HepG2 (cell line): Measurements from ENCODE around the gene NEIL1. TPM values are rescaled to one million over a fixed set of nuclear protein-coding genes. Genes with fewer than 3 reads are reported as not detected.
A peak's percentile ranks its signal among the peaks of the same experiment; 100 is the strongest.

Source experiments
- BORCS8-MEF2B ChIP-seq: sonication (generic); formaldehyde crosslinking; IDR thresholded peaks from 2 replicates; pipeline ENCODE4 v1.8.0; 2022; ENCODE audit warnings: mild to moderate bottlenecking, missing genetic modification reagents
- HNRNPH1 ChIP-seq: fragments of 200-400 bp; formaldehyde crosslinking; optimal IDR thresholded peaks from 2 replicates; pipeline ENCODE3; 2017; ENCODE audit warnings: mild to moderate bottlenecking, low read depth, low read length
- TBX2 ChIP-seq: sonication (generic); formaldehyde crosslinking; IDR thresholded peaks from 2 replicates; pipeline ENCODE4 v1.5.0; 2020; ENCODE audit warnings: missing genetic modification reagents, mild to moderate bottlenecking, borderline replicate concordance
- ZEB1 ChIP-seq: IDR thresholded peaks from 2 replicates; pipeline ENCODE4 v1.6.1; 2012; ENCODE audit warnings: mild to moderate bottlenecking, low read depth, inconsistent platforms; ENCODE audit not compliant: insufficient replicate concordance
- ZFYVE20 ChIP-seq: sonication (generic); formaldehyde crosslinking; IDR thresholded peaks from 2 replicates; pipeline ENCODE4 v1.8.0; 2023; ENCODE audit warnings: low read depth, mild to moderate bottlenecking, moderate library complexity, missing genetic modification reagents, borderline replicate concordance
- ZNF20 ChIP-seq: sonication (generic); formaldehyde crosslinking; IDR thresholded peaks from 2 replicates; pipeline ENCODE4 v1.4.0; 2020; ENCODE audit warnings: mild to moderate bottlenecking, moderate library complexity, missing genetic modification reagents
- ZNF296 ChIP-seq: sonication (generic); formaldehyde crosslinking; conservative IDR thresholded peaks from 2 replicates; pipeline ENCODE4 v1.5.0; 2020; ENCODE audit warnings: mild to moderate bottlenecking, missing genetic modification reagents
- ZNF446 ChIP-seq: sonication (generic); formaldehyde crosslinking; IDR thresholded peaks from 2 replicates; pipeline ENCODE4 v1.5.0; 2020; ENCODE audit warnings: mild to moderate bottlenecking, missing genetic modification reagents
- ZNF761 ChIP-seq: sonication (generic); formaldehyde crosslinking; conservative IDR thresholded peaks from 2 replicates; pipeline ENCODE4 v1.4.0; 2020; ENCODE audit warnings: mild to moderate bottlenecking, missing genetic modification reagents
- ZNF780A ChIP-seq: sonication (generic); formaldehyde crosslinking; IDR thresholded peaks from 2 replicates; pipeline ENCODE4 v1.8.0; 2022; ENCODE audit warnings: mild to moderate bottlenecking, missing genetic modification reagents, moderate library complexity
- polyA plus RNA-seq, 8 experiments: library from polyadenylated mRNA; depleted of rRNA in 3 of 8; stranded (reverse) in 7 of 8; unstranded in 1 of 8; fragments of >200 nt; fragmentation: Illumina TruSeq in 4 of 8; extraction: Trizol in 4 of 8; gene quantifications; 2 replicates each; pipeline versions ENCODE4 v1.2.1 to v1.2.3, GENCODE V29; 2011 to 2016; ENCODE audit warnings: low read depth in 4 of 8, missing spikeins in 1 of 8, mixed read lengths in 1 of 8; ENCODE audit not compliant: insufficient read depth in 1 of 8
- total RNA-seq, 5 experiments: library from RNA; depleted of rRNA; stranded (reverse); fragments of >200 nt; fragmentation: Illumina TruSeq; extraction: Trizol; gene quantifications; 2 replicates each; pipeline ENCODE4 v1.2.3, GENCODE V29; 2016; ENCODE audit warnings: low read depth in 1 of 5
- TF ChIP-seq, protein P1 (sequence below): sonication (generic); formaldehyde crosslinking; IDR thresholded peaks from 2 replicates; pipeline ENCODE4; 2020; ENCODE audit warnings: missing genetic modification reagents, mild to moderate bottlenecking, borderline replicate concordance
- TF ChIP-seq, protein P2 (sequence below): sonication (generic); formaldehyde crosslinking; IDR thresholded peaks from 2 replicates; pipeline ENCODE4 v1.5.1; 2020; ENCODE audit warnings: mild to moderate bottlenecking, missing genetic modification reagents, borderline replicate concordance
- TF ChIP-seq, protein P3 (sequence below): sonication (generic); formaldehyde crosslinking; IDR thresholded peaks from 2 replicates; pipeline ENCODE4 v1.9.0; 2022; ENCODE audit warnings: missing genetic modification reagents, mild to moderate bottlenecking, borderline replicate concordance
- TF ChIP-seq, protein P4 (sequence below): IDR thresholded peaks from 2 replicates; pipeline ENCODE4 v1.6.1; 2016; ENCODE audit warnings: low read depth
- TF ChIP-seq, protein P5 (sequence below): sonication (generic); formaldehyde crosslinking; IDR thresholded peaks from 2 replicates; pipeline ENCODE4 v1.5.1; 2020; ENCODE audit warnings: missing genetic modification reagents, mild to moderate bottlenecking, borderline replicate concordance
- TF ChIP-seq, protein P6 (sequence below): sonication (generic); formaldehyde crosslinking; IDR thresholded peaks from 2 replicates; pipeline ENCODE4 v1.5.0; 2020; ENCODE audit warnings: mild to moderate bottlenecking, missing genetic modification reagents, borderline replicate concordance

NEIL1 gene
- total and polyA plus RNA-seq, 2 of the 13 experiments (the other 11 are each of a cell fraction or from before 2014, with no cell fraction given) = 10.4 to 15.5 TPM

DNA sequence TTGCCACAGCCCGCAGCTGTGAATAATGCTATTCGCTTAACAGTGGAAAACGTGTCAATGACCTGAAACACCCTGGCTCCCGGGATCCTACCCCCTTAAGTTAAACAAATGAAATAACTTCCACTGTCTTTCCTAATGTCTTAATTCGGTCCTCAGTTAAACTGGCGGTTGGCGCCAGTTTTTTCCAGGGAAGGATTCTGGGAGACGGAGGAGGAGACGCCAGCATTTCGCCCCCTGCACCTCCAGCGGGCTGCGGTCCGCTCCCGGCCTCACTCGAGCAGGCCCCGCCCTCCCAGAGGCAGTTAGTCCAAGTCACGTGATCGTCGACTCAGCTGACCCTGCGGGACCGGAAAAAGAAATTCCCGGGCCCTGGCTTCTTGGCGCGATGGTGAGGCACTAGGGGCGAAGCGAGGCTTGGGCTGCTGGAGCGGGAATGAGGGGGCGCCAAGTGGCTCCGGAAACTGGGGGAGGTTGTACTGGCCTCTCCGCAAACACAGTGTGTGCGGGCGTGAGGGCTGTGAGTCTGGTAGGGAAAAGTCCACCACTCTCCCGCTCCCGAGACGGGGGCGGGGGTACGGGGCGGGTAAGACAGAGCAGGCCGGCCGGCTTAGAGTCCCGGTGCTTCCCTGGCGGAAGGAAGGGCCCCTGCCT is 11.0 kb upstream of the NEIL1 start, which contains the start of gene COMMD4 (continued):
- TF ChIP-seq, protein P1, sequence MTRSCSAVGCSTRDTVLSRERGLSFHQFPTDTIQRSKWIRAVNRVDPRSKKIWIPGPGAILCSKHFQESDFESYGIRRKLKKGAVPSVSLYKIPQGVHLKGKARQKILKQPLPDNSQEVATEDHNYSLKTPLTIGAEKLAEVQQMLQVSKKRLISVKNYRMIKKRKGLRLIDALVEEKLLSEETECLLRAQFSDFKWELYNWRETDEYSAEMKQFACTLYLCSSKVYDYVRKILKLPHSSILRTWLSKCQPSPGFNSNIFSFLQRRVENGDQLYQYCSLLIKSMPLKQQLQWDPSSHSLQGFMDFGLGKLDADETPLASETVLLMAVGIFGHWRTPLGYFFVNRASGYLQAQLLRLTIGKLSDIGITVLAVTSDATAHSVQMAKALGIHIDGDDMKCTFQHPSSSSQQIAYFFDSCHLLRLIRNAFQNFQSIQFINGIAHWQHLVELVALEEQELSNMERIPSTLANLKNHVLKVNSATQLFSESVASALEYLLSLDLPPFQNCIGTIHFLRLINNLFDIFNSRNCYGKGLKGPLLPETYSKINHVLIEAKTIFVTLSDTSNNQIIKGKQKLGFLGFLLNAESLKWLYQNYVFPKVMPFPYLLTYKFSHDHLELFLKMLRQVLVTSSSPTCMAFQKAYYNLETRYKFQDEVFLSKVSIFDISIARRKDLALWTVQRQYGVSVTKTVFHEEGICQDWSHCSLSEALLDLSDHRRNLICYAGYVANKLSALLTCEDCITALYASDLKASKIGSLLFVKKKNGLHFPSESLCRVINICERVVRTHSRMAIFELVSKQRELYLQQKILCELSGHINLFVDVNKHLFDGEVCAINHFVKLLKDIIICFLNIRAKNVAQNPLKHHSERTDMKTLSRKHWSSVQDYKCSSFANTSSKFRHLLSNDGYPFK (CRISPR knock-in tag) = peak; percentile 79; the same call in 1 of the 2 replicates
- no peak; the same call in 1 of the 2 replicates for TF ChIP-seq ZNF761 (CRISPR knock-in tag)
- peak; percentile 72; the same call in 1 of the 2 replicates for TF ChIP-seq BORCS8-MEF2B
- TF ChIP-seq, protein P2, sequence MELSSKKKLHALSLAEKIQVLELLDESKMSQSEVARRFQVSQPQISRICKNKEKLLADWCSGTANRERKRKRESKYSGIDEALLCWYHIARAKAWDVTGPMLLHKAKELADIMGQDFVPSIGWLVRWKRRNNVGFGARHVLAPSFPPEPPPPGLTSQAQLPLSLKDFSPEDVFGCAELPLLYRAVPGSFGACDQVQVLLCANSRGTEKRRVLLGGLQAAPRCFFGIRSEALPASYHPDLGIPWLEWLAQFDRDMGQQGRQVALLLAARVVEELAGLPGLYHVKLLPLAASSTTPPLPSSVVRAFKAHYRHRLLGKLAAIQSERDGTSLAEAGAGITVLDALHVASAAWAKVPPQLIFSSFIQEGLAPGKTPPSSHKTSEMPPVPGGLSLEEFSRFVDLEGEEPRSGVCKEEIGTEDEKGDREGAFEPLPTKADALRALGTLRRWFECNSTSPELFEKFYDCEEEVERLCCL = no peak
- TF ChIP-seq ZNF20 (CRISPR knock-in tag) = no peak
- TF ChIP-seq ZNF296 = no peak
- TF ChIP-seq, protein P3, sequence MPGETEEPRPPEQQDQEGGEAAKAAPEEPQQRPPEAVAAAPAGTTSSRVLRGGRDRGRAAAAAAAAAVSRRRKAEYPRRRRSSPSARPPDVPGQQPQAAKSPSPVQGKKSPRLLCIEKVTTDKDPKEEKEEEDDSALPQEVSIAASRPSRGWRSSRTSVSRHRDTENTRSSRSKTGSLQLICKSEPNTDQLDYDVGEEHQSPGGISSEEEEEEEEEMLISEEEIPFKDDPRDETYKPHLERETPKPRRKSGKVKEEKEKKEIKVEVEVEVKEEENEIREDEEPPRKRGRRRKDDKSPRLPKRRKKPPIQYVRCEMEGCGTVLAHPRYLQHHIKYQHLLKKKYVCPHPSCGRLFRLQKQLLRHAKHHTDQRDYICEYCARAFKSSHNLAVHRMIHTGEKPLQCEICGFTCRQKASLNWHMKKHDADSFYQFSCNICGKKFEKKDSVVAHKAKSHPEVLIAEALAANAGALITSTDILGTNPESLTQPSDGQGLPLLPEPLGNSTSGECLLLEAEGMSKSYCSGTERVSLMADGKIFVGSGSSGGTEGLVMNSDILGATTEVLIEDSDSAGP = peak; percentile 81
- no peak for TF ChIP-seq ZNF446 (CRISPR knock-in tag)
- TF ChIP-seq HNRNPH1 = no peak
- no peak for TF ChIP-seq ZFYVE20
- TF ChIP-seq TBX2 (CRISPR knock-in tag) = peak; percentile 68
- TF ChIP-seq ZEB1 = no peak
- TF ChIP-seq, protein P4, sequence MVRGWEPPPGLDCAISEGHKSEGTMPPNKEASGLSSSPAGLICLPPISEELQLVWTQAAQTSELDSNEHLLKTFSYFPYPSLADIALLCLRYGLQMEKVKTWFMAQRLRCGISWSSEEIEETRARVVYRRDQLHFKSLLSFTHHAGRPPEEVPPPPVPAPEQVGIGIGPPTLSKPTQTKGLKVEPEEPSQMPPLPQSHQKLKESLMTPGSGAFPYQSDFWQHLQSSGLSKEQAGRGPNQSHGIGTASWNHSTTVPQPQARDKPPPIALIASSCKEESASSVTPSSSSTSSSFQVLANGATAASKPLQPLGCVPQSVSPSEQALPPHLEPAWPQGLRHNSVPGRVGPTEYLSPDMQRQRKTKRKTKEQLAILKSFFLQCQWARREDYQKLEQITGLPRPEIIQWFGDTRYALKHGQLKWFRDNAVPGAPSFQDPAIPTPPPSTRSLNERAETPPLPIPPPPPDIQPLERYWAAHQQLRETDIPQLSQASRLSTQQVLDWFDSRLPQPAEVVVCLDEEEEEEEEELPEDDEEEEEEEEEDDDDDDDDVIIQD (CRISPR knock-in tag) = peak; percentile 52; the same call in 1 of the 2 replicates
- TF ChIP-seq, protein P5, sequence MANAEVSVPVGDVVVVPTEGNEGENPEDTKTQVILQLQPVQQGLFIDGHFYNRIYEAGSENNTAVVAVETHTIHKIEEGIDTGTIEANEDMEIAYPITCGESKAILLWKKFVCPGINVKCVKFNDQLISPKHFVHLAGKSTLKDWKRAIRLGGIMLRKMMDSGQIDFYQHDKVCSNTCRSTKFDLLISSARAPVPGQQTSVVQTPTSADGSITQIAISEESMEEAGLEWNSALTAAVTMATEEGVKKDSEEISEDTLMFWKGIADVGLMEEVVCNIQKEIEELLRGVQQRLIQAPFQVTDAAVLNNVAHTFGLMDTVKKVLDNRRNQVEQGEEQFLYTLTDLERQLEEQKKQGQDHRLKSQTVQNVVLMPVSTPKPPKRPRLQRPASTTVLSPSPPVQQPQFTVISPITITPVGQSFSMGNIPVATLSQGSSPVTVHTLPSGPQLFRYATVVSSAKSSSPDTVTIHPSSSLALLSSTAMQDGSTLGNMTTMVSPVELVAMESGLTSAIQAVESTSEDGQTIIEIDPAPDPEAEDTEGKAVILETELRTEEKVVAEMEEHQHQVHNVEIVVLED (CRISPR knock-in tag) = peak; percentile 36; the same call in 1 of the 2 replicates
- TF ChIP-seq, protein P6, sequence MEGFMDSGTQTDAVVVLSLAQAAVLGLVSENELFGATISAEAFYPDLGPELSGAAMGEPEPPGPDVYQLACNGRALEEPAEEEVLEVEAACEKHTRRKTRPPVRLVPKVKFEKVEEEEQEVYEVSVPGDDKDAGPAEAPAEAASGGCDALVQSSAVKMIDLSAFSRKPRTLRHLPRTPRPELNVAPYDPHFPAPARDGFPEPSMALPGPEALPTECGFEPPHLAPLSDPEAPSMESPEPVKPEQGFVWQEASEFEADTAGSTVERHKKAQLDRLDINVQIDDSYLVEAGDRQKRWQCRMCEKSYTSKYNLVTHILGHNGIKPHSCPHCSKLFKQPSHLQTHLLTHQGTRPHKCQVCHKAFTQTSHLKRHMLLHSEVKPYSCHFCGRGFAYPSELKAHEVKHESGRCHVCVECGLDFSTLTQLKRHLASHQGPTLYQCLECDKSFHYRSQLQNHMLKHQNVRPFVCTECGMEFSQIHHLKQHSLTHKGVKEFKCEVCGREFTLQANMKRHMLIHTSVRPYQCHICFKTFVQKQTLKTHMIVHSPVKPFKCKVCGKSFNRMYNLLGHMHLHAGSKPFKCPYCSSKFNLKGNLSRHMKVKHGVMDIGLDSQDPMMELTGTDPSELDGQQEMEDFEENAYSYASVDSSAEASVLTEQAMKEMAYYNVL (CRISPR knock-in tag) = no peak
- no peak for TF ChIP-seq ZNF780A (CRISPR knock-in tag)
